Islet of Langerhans (tissue), 1 donor: ENCODE results near the gene SERPINB8.
A peak's percentile ranks its signal among the peaks of the same experiment; 100 is the strongest.
"Not testable (repeated sequence)": the region's sequence is repeated elsewhere in the genome, so short reads cannot be mapped to it uniquely, and the experiment has no call there.

Experiments
- FAIRE-seq: peaks from one replicate; lab custom pipeline; 2011; peaks lifted over from hg19 to GRCh38; lab: Jason Lieb, UNC

Gene SERPINB8, protein sequence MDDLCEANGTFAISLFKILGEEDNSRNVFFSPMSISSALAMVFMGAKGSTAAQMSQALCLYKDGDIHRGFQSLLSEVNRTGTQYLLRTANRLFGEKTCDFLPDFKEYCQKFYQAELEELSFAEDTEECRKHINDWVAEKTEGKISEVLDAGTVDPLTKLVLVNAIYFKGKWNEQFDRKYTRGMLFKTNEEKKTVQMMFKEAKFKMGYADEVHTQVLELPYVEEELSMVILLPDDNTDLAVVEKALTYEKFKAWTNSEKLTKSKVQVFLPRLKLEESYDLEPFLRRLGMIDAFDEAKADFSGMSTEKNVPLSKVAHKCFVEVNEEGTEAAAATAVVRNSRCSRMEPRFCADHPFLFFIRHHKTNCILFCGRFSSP

DNA sequence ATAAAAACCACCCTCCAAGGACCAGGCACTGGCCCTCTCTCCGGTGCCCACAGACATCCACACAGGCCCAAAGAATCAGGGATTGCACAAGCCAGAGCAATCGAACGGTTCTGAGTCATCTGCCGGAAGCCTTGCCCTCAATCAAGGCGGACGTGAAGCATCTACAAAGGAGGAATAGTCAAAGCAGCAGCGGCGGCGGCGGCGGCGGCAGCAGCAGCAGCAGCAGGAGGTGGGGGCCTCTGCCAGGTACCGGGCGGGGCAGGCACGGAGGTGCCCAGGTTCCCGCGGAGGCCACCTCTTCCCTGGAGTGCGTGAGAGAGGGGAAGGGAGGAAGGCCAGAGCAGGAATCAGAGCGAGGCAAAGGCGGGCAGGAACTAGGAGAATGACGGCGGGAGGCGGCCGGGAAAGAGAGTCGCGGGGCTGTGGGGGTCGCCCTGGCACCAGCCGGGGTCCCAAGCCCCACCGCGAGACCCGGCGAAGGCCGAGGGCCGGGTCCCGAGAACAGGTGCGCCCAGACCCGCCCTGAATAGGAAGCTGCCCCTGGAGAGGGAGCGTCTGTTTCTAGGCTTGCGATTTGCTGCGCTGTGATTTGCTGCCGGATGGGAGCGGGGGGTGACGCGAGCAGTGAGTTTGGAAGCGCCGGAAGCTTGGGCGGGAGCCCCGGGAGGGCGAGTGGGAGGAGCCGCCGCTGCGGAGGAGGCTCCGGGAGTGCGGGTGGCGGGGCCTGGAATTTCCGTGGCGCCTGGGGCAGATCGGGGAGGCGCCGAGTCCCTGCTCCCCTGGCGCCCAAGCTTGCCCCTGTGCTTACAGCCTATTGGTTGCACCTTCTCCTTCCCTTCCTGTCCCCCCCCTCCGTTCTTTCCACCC is at the start of gene SERPINB8:
SERPINB8 (plus strand) TSS at position 140 of the 867 bp plus-strand sequence. CDS start 8,228 bp downstream, outside the sequence.
- peak; percentile 85 for FAIRE-seq

DNA sequence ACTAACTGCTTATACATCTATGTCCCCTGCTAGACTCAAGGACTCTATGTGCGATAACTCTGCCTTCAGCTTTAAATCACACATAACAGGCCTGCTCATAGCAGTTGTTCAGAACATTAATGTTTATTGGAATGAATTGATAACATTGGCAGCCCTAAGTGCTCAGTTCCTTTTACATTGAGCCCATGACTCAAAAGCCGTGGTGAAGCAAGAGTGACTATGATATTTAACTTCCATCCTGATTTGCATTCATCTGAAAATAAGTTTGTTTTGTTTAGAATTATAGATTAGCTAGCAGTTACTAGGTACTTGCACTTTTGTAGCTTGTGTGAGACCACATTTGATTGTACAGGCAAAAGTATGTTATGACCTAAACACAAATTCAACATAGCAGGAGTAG is 47.8 kb upstream of the SERPINB8 start:
- FAIRE-seq = no peak

DNA sequence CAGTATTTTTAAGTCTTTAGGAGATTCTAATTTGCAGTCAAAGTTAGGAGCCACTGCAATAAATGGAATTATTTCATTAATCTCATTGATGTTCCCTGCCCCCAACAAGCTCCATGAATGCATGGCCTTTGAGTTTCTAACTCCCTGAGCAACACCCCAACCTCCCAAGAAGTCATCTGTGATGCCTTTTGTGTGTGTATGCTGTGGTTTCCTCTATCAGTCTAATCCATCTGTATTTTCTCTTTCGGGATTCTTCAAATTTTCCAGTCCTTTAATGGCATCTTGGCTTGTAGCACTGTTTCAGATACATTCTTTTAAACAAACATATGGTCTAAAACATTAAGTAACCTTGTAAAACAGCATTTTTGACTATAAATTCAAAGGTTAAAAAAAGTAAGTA is 45.3 kb upstream of the SERPINB8 start:
- FAIRE-seq = no peak

- FAIRE-seq = no peak
These were observed 41.5 kb upstream of the SERPINB8 start for GRCh38 chr18:63928331-63928730.

- not testable (repeated sequence) for FAIRE-seq
These were observed 40.5 kb upstream of the SERPINB8 start for GRCh38 chr18:63929369-63929768.

GRCh38 chr18:63930773-63931354 is 39.0 kb upstream of the SERPINB8 start:
- FAIRE-seq = no peak

- FAIRE-seq = no peak
These were observed 33.5 kb upstream of the SERPINB8 start for GRCh38 chr18:63936156-63936931.

- no peak for FAIRE-seq
These were observed 32.9 kb upstream of the SERPINB8 start for GRCh38 chr18:63936932-63937393.

DNA sequence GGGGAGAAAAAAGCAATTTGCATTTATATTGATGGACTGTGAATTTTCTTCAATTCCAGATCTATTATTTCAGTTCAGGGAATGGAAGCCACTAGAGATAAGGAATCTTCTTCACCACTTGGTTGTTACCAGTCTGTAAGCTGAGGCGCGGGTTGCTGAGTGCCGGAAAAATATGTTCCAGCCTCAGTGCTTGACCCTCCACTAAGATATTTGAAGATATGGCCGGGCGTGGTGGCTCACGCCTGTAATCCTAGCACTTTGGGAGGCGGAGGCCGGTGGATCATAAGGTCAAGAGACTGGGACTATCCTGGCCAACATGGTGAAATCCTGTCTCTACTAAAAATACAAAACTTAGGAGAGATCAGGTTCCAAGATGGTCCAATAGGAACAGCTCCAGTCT is 29.9 kb upstream of the SERPINB8 start:
- FAIRE-seq = no peak

GRCh38 chr18:63940543-63941050 is 29.3 kb upstream of the SERPINB8 start:
- FAIRE-seq = not testable (repeated sequence)

DNA sequence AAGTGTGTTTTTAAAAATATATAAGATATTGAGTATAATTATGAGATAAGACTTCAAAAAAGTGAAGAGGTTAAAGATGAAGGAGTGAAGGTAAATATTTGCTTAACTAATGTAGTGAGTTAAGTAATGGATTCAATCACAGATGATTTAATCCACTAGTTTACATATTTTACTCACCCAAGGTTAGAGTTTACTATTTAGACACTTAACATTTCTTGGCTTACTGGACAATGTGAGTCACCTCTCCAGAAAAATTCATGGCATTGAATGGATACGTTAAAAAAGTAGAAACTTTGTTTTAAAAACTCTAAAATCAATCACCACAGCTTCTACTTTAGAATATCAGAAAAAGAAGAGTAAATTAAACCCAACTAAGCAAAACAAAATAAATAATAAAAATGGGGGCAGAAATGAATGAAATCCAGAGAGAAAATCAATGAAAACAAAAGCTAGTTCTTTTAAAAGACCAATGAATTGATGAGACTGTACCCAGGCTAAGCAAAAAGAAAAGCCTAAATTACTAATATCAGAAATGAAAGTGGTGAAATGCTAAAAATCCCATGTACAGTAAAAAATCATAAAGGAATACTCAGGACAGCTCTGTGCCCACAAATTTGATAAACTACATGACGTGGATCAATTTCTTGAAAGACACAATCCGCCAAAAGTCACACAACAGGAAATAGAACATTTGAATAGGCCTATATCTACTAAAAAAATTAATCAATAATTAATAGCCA is 22.7 kb upstream of the SERPINB8 start:
- FAIRE-seq = no peak

DNA sequence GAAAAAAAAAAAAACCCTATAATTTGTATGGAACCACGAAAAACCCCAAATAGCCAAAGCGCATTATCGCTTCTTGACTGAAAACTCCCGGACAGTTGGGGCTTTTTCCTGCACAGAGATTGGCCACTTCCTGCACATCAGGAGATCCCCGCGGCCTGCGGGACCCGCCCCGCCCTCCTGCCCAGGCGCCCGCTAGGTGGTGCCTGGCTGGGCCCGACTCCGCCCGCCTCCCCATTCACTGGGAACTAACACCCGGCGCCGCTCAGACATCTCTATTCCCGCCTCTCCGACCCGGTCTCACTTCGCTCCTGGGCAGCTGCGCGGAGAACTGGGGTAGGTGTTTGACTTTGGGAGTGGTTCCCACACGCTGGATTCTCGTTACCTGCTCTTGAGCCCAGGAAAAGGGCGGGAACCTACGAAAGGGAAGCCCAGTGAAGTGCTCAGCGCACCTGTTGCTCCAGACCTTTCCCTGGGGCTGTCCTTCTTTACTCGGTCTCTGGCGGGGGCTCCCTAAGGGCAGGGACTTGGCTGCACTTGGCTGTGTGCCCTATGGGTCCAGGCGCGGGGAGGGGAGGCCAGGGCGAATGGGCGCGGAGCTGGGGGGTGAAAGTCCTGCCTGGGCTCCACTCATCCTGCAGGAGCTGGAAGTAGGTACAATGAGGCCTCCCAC is 20.7 kb upstream of the SERPINB8 start, which contains the start of gene HMSD:
HMSD (plus strand) TSS at position 234 of the 670 bp plus-strand sequence. CDS start 4,155 bp downstream, outside the sequence.
- no peak for FAIRE-seq

DNA sequence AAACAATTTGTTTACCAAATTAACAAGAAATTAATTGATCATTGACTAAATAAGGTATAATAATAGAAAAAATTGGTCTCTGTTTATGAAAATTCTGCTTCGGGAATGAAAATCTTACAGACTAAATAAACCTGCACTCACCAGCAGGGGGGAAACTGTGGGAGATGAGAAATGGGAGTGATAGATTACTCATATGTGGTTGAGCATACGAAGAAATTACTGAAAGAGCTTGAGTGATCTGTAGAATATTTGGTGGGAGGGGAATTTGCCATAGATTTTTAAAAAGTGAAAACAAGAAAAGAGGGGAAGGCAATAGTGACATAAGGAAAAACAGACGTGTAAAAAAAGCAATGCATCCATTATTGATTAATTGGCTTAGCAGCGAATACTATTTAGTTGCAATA is 18.6 kb upstream of the SERPINB8 start:
- no peak for FAIRE-seq

GRCh38 chr18:63953811-63954210 is 16.1 kb upstream of the SERPINB8 start:
- FAIRE-seq = no peak

GRCh38 chr18:63956755-63957154 is 13.1 kb upstream of the SERPINB8 start:
- no peak for FAIRE-seq

GRCh38 chr18:63960891-63961290 is 9.0 kb upstream of the SERPINB8 start:
- no peak for FAIRE-seq

- FAIRE-seq = no peak
These were observed 8.4 kb upstream of the SERPINB8 start for GRCh38 chr18:63961435-63961980.

- FAIRE-seq = no peak
These were observed 7.7 kb upstream of the SERPINB8 start for GRCh38 chr18:63962137-63962536.

GRCh38 chr18:63963615-63964256 is 6.1 kb upstream of the SERPINB8 start:
- peak; percentile 90 for FAIRE-seq
